SK-N-SH (cell line): ENCODE measurements around the gene LRRC17. TPM values are rescaled to one million over a fixed set of nuclear protein-coding genes. Genes with fewer than 3 reads are reported as not detected.

Source experiments
- CTCF ChIA-PET: fragments of 300-600, 350-600 bp; formaldehyde crosslinking; extraction: SDS; loops from one replicate; lab custom pipeline; 2021; lab: Yijun Ruan, JAX
- POLR2A ChIA-PET: fragments of 350-600 bp; sonication (Branson Sonifier 250); formaldehyde crosslinking; extraction: SDS; loops from one replicate; lab custom pipeline; 2020; ENCODE audit warnings: antibody characterized with exemption, inconsistent platforms; lab: Yijun Ruan, JAX
- DNase-seq: peaks from one replicate; pipeline ENCODE4 v3.0.0; 2012
- H2AFZ ChIP-seq: fragments of 200-600 bp; sonication (generic); 2 replicates; pipeline ENCODE4 v1.8.1; 2016; ENCODE audit warnings: antibody characterized with exemption, mild to moderate bottlenecking, low read depth
- H3F3A ChIP-seq: fragments of 200-600 bp; sonication (generic); replicated peaks from 2 replicates; pipeline ENCODE3; 2016; ENCODE audit warnings: antibody characterized with exemption, mild to moderate bottlenecking; ENCODE audit not compliant: insufficient read depth
- H3K27ac ChIP-seq, 2 experiments: fragments of 200-500 bp in 1 of 2; fragments of 200-600 bp in 1 of 2; sonication (Bioruptor generic) in 1 of 2; sonication (generic), shearing (Covaris generic) in 1 of 2; 2 replicates each; pipeline versions ENCODE4 v1.5.1 to v1.6.1; 2014 to 2016; ENCODE audit warnings: low read depth in 2 of 2, inconsistent platforms in 1 of 2, low read length in 1 of 2, mild to moderate bottlenecking in 1 of 2, mixed read lengths in 1 of 2
- H3K27me3 ChIP-seq: fragments of 200-600 bp; sonication (generic), shearing (Covaris generic); 2 replicates; pipeline ENCODE4 v1.6.1; 2016; ENCODE audit warnings: mixed run types; ENCODE audit not compliant: insufficient read depth
- H3K36me3 ChIP-seq, 2 experiments: fragments of 200-500 bp in 1 of 2; fragments of 200-600 bp in 1 of 2; sonication (Bioruptor generic) in 1 of 2; sonication (generic) in 1 of 2; replicated peaks in 1 of 2; 2 replicates each; pipeline versions ENCODE3 to v1.5.1; 2014 to 2016; ENCODE audit warnings: low read length in 1 of 2, mild to moderate bottlenecking in 1 of 2; ENCODE audit not compliant: insufficient read depth in 2 of 2, control insufficient read depth in 1 of 2
- H3K4me1 ChIP-seq, 2 experiments: fragments of 200-500 bp in 1 of 2; fragments of 200-600 bp in 1 of 2; sonication (Bioruptor generic) in 1 of 2; sonication (generic), shearing (Covaris generic) in 1 of 2; 2 replicates each; pipeline versions ENCODE4 v1.5.1 to v1.6.1; 2014 to 2016; ENCODE audit warnings: low read depth in 1 of 2, low read length in 1 of 2, mixed run types in 1 of 2; ENCODE audit not compliant: insufficient read depth in 2 of 2, control insufficient read depth in 1 of 2
- H3K4me2 ChIP-seq: fragments of 200-600 bp; sonication (generic), shearing (Covaris generic); 2 replicates; pipeline ENCODE4 v1.6.1; 2017; ENCODE audit warnings: mixed run types
- H3K4me3 ChIP-seq, 2 experiments: fragments of 200-500 bp in 1 of 2; fragments of 200-600 bp in 1 of 2; sonication (Bioruptor generic) in 1 of 2; sonication (generic), shearing (Covaris generic) in 1 of 2; 2 replicates each; pipeline versions ENCODE4 v1.5.1 to v1.8.1; 2014 to 2016; ENCODE audit warnings: low read depth in 2 of 2, inconsistent platforms in 1 of 2, low read length in 1 of 2, mild to moderate bottlenecking in 1 of 2, mixed read lengths in 1 of 2, moderate library complexity in 1 of 2
- H3K79me2 ChIP-seq: fragments of 200-600 bp; sonication (generic); 2 replicates; pipeline ENCODE4 v1.8.1; 2017; ENCODE audit warnings: mild to moderate bottlenecking; ENCODE audit not compliant: insufficient read depth
- H3K9ac ChIP-seq: fragments of 200-600 bp; sonication (generic); 2 replicates; pipeline ENCODE4 v1.6.1; 2017; ENCODE audit warnings: mixed run types
- H3K9me2 ChIP-seq: fragments of 200-600 bp; sonication (generic); 2 replicates; pipeline ENCODE4 v1.6.1; 2017; ENCODE audit warnings: mixed run types
- H3K9me3 ChIP-seq: fragments of 200-600 bp; sonication (generic); 2 replicates; pipeline ENCODE4 v1.6.1; 2017; ENCODE audit warnings: mixed run types, mild to moderate bottlenecking, moderate library complexity
- H4K20me1 ChIP-seq: fragments of 200-600 bp; sonication (generic); 2 replicates; pipeline ENCODE4 v1.6.1; 2017; ENCODE audit warnings: mild to moderate bottlenecking, mixed run types; ENCODE audit not compliant: insufficient read depth
- CHD2 ChIP-seq: fragments of 150-350 bp; IDR thresholded peaks from 2 replicates; pipeline ENCODE4 v1.6.1; 2018; ENCODE audit warnings: low read length; ENCODE audit not compliant: partially characterized antibody
- EP300 ChIP-seq, 2 experiments: IDR thresholded peaks; 2 replicates each; pipeline versions ENCODE4 v1.4.0 to v1.6.1; 2012; ENCODE audit warnings: borderline replicate concordance in 1 of 2, low read depth in 1 of 2, low read length in 1 of 2
- EZH2phosphoT487 ChIP-seq: fragments of 200-600 bp; sonication (generic); IDR thresholded peaks from 2 replicates; pipeline ENCODE4 v1.6.1; 2017; ENCODE audit warnings: low read depth, mixed run types, mild to moderate bottlenecking, antibody characterized with exemption, moderate library complexity, borderline replicate concordance
- FOXM1 ChIP-seq: IDR thresholded peaks from 2 replicates; pipeline ENCODE4 v1.4.0; 2012; ENCODE audit warnings: low read depth, mild to moderate bottlenecking
- GATA2 ChIP-seq: sonication (generic); formaldehyde crosslinking; IDR thresholded peaks from 2 replicates; pipeline ENCODE4 v1.5.0; 2020; ENCODE audit warnings: mild to moderate bottlenecking, missing genetic modification reagents
- MEF2A ChIP-seq: IDR thresholded peaks from 2 replicates; pipeline ENCODE4 v1.4.0; 2012; ENCODE audit warnings: low read depth, borderline replicate concordance
- PBX3 ChIP-seq: IDR thresholded peaks from 2 replicates; pipeline ENCODE4; 2012
- POLR2AphosphoS5 ChIP-seq: IDR thresholded peaks from 2 replicates; pipeline ENCODE4 v1.6.1; 2012; ENCODE audit warnings: low read depth, low read length
- RCOR1 ChIP-seq: fragments of 150-350 bp; IDR thresholded peaks from 2 replicates; pipeline ENCODE4 v1.6.1; 2017; ENCODE audit warnings: antibody characterized with exemption, low read length
- REST ChIP-seq: IDR thresholded peaks from 2 replicates; pipeline ENCODE4 v1.6.1; 2012; ENCODE audit warnings: mild to moderate bottlenecking, low read depth, low read length, moderate library complexity
- RXRA ChIP-seq: IDR thresholded peaks from 2 replicates; pipeline ENCODE4 v1.4.0; 2012; ENCODE audit warnings: low read depth, mild to moderate bottlenecking, borderline replicate concordance
- SMC3 ChIP-seq: IDR thresholded peaks from 2 replicates; pipeline ENCODE4 v1.6.1; 2012; ENCODE audit warnings: low read depth, low read length, improper control_type of control experiment
- TAF1 ChIP-seq: IDR thresholded peaks from 2 replicates; pipeline ENCODE4 v1.6.1; 2012; ENCODE audit warnings: low read depth, mild to moderate bottlenecking, low read length, moderate library complexity, borderline replicate concordance
- TCF12 ChIP-seq: IDR thresholded peaks from 2 replicates; pipeline ENCODE4 v1.4.0; 2012
- TEAD4 ChIP-seq: IDR thresholded peaks from 2 replicates; pipeline ENCODE4 v1.4.0; 2012; ENCODE audit warnings: mild to moderate bottlenecking, borderline replicate concordance; ENCODE audit not compliant: insufficient read depth
- USF1 ChIP-seq: IDR thresholded peaks from 2 replicates; pipeline ENCODE4 v1.4.0; 2012; ENCODE audit warnings: low read depth, borderline replicate concordance
- USF2 ChIP-seq: fragments of 150-350 bp; IDR thresholded peaks from 2 replicates; pipeline ENCODE4 v1.6.1; 2017; ENCODE audit warnings: antibody characterized with exemption, low read length, low read depth, borderline replicate concordance
- YY1 ChIP-seq: IDR thresholded peaks from 2 replicates; pipeline ENCODE4 v1.4.0; 2012; ENCODE audit warnings: low read depth, mild to moderate bottlenecking
- WGBS: methylation state at CpG from one replicate; pipeline ENCODE4 v1.1.6; 2017; ENCODE audit warnings: low lambda C conversion rate; 5-methylcytosine and 5-hydroxymethylcytosine counted together
- polyA plus RNA-seq, 3 experiments: library from polyadenylated mRNA; depleted of rRNA; stranded (reverse); fragments of >200 nt; gene quantifications; 2 replicates each; pipeline ENCODE4 v1.2.3, GENCODE V29; 2012

LRRC17 gene
- polyA plus RNA-seq, 1 of the 3 experiments (the other 2 are of a cell fraction): 101 TPM

GRCh38 chr7:102990642-102991041 is 77.8 kb downstream of the LRRC17 start:
- DNase-seq: no peak
- Histone ChIP-seq H4K20me1 (no peaks in the 10 kb centered on the region), H3K4me3 (no peak overlapping the region), H3F3A (peaks cover 48% of the 10 kb centered on the region), H3K9ac (peak overlapping the region; percentile 38; the same call in 1 of the 2 replicates), H2AFZ (no peak overlapping the region), H3K36me3 (no peaks in the 10 kb centered on the region), H3K4me2 (peak overlapping the region; percentile 40; the same call in 1 of the 2 replicates), H3K27ac (peak overlapping the region; percentile 70 to 99; a peak in 3 of 4 replicates), H3K9me3 (no peaks in the 10 kb centered on the region), H3K27me3 (no peaks in the 10 kb centered on the region), H3K9me2 (no peaks in the 10 kb centered on the region), H3K4me1 (peaks cover 0 to 33% of the 10 kb centered on the region in 2 experiments), H3K79me2 (no peaks in the 10 kb centered on the region)
- 96% methylated on average over 2 of the region's 2 CpGs for WGBS
- TF ChIP-seq TCF12 (no peak), PBX3 (no peak), REST (no peak), USF1 (no peak), YY1 (no peak), CHD2 (no peak), RCOR1 (no peak), EZH2phosphoT487 (no peak), POLR2AphosphoS5 (no peak), EP300 (IDR thresholded peaks at IDR 0.05; ENCODE audit: borderline replicate concordance in 1 of 2, low read depth in 1 of 2, low read length in 1 of 2) (no peak), TAF1 (no peak), FOXM1 (no peak), USF2 (no peak), GATA2 (CRISPR knock-in tag) (no peak), MEF2A (no peak), SMC3 (no peak), TEAD4 (no peak), RXRA (no peak)
- CTCF ChIA-PET: no interaction called here
- POLR2A ChIA-PET: no interaction called here
